ENCODE data around the gene ZXDC. TPM values are rescaled to one million over a fixed set of nuclear protein-coding genes. Genes with fewer than 3 reads are reported as not detected.

The ZXDC gene
- total RNA-seq, 1 experiment from 2014 or later: 9.6 TPM

GRCh38 chr3:126514161-126514560 lies 38.5 kb upstream of the ZXDC start:
- in situ Hi-C loops (cut with HindIII; ENCODE audit: low pct_unique_long_range_greater_than_20kb, low sequenced_read_pairs): no loop called here
- no peak for DNase-seq (ENCODE audit: low read depth)

GRCh38 chr3:126512916-126513650 lies 37.4 kb upstream of the ZXDC start:
- no peak for DNase-seq (ENCODE audit: low read depth)
- in situ Hi-C loops (cut with HindIII; ENCODE audit: low pct_unique_long_range_greater_than_20kb, low sequenced_read_pairs): no loop called here

- in situ Hi-C loops (cut with HindIII; ENCODE audit: low pct_unique_long_range_greater_than_20kb, low sequenced_read_pairs): no loop called here
- no peak for DNase-seq (ENCODE audit: low read depth)
These were observed 36.3 kb upstream of the ZXDC start for GRCh38 chr3:126512026-126512425.

- DNase-seq (ENCODE audit: low read depth): no peak
- in situ Hi-C loops (cut with HindIII; ENCODE audit: low pct_unique_long_range_greater_than_20kb, low sequenced_read_pairs): no loop called here
These were observed 35.6 kb upstream of the ZXDC start for GRCh38 chr3:126511291-126511690.

GRCh38 chr3:126510308-126510910 lies 34.7 kb upstream of the ZXDC start:
- in situ Hi-C loops (cut with HindIII; ENCODE audit: low pct_unique_long_range_greater_than_20kb, low sequenced_read_pairs): no loop called here
- DNase-seq (ENCODE audit: low read depth): no peak

GRCh38 chr3:126509597-126510307 lies 34.1 kb upstream of the ZXDC start:
- no peak for DNase-seq (ENCODE audit: low read depth)
- in situ Hi-C loops (cut with HindIII; ENCODE audit: low pct_unique_long_range_greater_than_20kb, low sequenced_read_pairs): no loop called here

GRCh38 chr3:126508564-126508964 lies 32.9 kb upstream of the ZXDC start:
- DNase-seq (ENCODE audit: low read depth): no peak
- in situ Hi-C loops (cut with HindIII; ENCODE audit: low pct_unique_long_range_greater_than_20kb, low sequenced_read_pairs): no loop called here

GRCh38 chr3:126507886-126508285 lies 32.2 kb upstream of the ZXDC start:
- no peak for DNase-seq (ENCODE audit: low read depth)
- in situ Hi-C loops (cut with HindIII; ENCODE audit: low pct_unique_long_range_greater_than_20kb, low sequenced_read_pairs): no loop called here

GRCh38 chr3:126503701-126504100 lies 28.0 kb upstream of the ZXDC start:
- in situ Hi-C loops (cut with HindIII; ENCODE audit: low pct_unique_long_range_greater_than_20kb, low sequenced_read_pairs): no loop called here
- DNase-seq (ENCODE audit: low read depth): no peak

- in situ Hi-C loops (cut with HindIII; ENCODE audit: low pct_unique_long_range_greater_than_20kb, low sequenced_read_pairs): no loop called here
- no peak for DNase-seq (ENCODE audit: low read depth)
These were observed 27.0 kb upstream of the ZXDC start for GRCh38 chr3:126502656-126503055.

- in situ Hi-C loops (cut with HindIII; ENCODE audit: low pct_unique_long_range_greater_than_20kb, low sequenced_read_pairs): no loop called here
These were observed 26.0 kb upstream of the ZXDC start for GRCh38 chr3:126501736-126502135.

GRCh38 chr3:126501054-126501453 lies 25.4 kb upstream of the ZXDC start:
- no peak for DNase-seq (ENCODE audit: low read depth)
- in situ Hi-C loops (cut with HindIII; ENCODE audit: low pct_unique_long_range_greater_than_20kb, low sequenced_read_pairs): no loop called here

More at GRCh38 chr3:126501736-126502135, 26.0 kb upstream of the ZXDC start:
- no peak for DNase-seq (ENCODE audit: low read depth)

GRCh38 chr3:126500016-126500415 lies 24.3 kb upstream of the ZXDC start:
- in situ Hi-C loops (cut with HindIII; ENCODE audit: low pct_unique_long_range_greater_than_20kb, low sequenced_read_pairs): no loop called here
- DNase-seq (ENCODE audit: low read depth): no peak

GRCh38 chr3:126499401-126499800 lies 23.7 kb upstream of the ZXDC start:
- DNase-seq (ENCODE audit: low read depth): no peak
- in situ Hi-C loops (cut with HindIII; ENCODE audit: low pct_unique_long_range_greater_than_20kb, low sequenced_read_pairs): no loop called here

GRCh38 chr3:126498929-126499328 lies 23.2 kb upstream of the ZXDC start:
- DNase-seq (ENCODE audit: low read depth): no peak
- in situ Hi-C loops (cut with HindIII; ENCODE audit: low pct_unique_long_range_greater_than_20kb, low sequenced_read_pairs): no loop called here

- in situ Hi-C loops (cut with HindIII; ENCODE audit: low pct_unique_long_range_greater_than_20kb, low sequenced_read_pairs): no loop called here
These were observed 22.8 kb upstream of the ZXDC start for GRCh38 chr3:126498461-126498860.

GRCh38 chr3:126497956-126498355 lies 22.3 kb upstream of the ZXDC start:
- DNase-seq (ENCODE audit: low read depth): no peak
- in situ Hi-C loops (cut with HindIII; ENCODE audit: low pct_unique_long_range_greater_than_20kb, low sequenced_read_pairs): no loop called here

More at GRCh38 chr3:126498461-126498860, 22.8 kb upstream of the ZXDC start:
- no peak for DNase-seq (ENCODE audit: low read depth)

GRCh38 chr3:126496894-126497850 lies 21.5 kb upstream of the ZXDC start:
- in situ Hi-C loops (cut with HindIII; ENCODE audit: low pct_unique_long_range_greater_than_20kb, low sequenced_read_pairs): no loop called here
- no peak for DNase-seq (ENCODE audit: low read depth)
